ENCODE data around the gene TRIO. TPM values are rescaled to one million over a fixed set of nuclear protein-coding genes. Genes with fewer than 3 reads are reported as not detected.

The TRIO gene
- total RNA-seq, 1 experiment from 2014 or later, result 88.8 TPM

GRCh38 chr5:14495301-14495700 is 352.2 kb downstream of the TRIO start:
- TF ChIP-seq SOX15 (CRISPR knock-in tag; IDR thresholded peaks at IDR 0.05), result no peak
- TF ChIP-seq, protein P1, sequence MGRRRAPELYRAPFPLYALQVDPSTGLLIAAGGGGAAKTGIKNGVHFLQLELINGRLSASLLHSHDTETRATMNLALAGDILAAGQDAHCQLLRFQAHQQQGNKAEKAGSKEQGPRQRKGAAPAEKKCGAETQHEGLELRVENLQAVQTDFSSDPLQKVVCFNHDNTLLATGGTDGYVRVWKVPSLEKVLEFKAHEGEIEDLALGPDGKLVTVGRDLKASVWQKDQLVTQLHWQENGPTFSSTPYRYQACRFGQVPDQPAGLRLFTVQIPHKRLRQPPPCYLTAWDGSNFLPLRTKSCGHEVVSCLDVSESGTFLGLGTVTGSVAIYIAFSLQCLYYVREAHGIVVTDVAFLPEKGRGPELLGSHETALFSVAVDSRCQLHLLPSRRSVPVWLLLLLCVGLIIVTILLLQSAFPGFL (CRISPR knock-in tag; IDR thresholded peaks at IDR 0.05; ENCODE audit: borderline replicate concordance), result no peak
- TF ChIP-seq CREB1 (CRISPR knock-in tag; IDR thresholded peaks at IDR 0.05), result no peak
- TF ChIP-seq, protein P2, sequence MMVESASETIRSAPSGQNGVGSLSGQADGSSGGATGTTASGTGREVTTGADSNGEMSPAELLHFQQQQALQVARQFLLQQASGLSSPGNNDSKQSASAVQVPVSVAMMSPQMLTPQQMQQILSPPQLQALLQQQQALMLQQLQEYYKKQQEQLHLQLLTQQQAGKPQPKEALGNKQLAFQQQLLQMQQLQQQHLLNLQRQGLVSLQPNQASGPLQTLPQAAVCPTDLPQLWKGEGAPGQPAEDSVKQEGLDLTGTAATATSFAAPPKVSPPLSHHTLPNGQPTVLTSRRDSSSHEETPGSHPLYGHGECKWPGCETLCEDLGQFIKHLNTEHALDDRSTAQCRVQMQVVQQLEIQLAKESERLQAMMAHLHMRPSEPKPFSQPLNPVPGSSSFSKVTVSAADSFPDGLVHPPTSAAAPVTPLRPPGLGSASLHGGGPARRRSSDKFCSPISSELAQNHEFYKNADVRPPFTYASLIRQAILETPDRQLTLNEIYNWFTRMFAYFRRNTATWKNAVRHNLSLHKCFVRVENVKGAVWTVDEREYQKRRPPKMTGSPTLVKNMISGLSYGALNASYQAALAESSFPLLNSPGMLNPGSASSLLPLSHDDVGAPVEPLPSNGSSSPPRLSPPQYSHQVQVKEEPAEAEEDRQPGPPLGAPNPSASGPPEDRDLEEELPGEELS (CRISPR knock-in tag; IDR thresholded peaks at IDR 0.05), result no peak
- TF ChIP-seq, protein P3, sequence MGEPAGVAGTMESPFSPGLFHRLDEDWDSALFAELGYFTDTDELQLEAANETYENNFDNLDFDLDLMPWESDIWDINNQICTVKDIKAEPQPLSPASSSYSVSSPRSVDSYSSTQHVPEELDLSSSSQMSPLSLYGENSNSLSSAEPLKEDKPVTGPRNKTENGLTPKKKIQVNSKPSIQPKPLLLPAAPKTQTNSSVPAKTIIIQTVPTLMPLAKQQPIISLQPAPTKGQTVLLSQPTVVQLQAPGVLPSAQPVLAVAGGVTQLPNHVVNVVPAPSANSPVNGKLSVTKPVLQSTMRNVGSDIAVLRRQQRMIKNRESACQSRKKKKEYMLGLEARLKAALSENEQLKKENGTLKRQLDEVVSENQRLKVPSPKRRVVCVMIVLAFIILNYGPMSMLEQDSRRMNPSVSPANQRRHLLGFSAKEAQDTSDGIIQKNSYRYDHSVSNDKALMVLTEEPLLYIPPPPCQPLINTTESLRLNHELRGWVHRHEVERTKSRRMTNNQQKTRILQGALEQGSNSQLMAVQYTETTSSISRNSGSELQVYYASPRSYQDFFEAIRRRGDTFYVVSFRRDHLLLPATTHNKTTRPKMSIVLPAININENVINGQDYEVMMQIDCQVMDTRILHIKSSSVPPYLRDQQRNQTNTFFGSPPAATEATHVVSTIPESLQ (CRISPR knock-in tag; IDR thresholded peaks at IDR 0.05), result no peak
- TF ChIP-seq, protein P4, sequence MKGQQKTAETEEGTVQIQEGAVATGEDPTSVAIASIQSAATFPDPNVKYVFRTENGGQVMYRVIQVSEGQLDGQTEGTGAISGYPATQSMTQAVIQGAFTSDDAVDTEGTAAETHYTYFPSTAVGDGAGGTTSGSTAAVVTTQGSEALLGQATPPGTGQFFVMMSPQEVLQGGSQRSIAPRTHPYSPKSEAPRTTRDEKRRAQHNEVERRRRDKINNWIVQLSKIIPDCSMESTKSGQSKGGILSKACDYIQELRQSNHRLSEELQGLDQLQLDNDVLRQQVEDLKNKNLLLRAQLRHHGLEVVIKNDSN (CRISPR knock-in tag; IDR thresholded peaks at IDR 0.05), result no peak
- no peak for TF ChIP-seq ZNF396 (CRISPR knock-in tag; IDR thresholded peaks at IDR 0.05; ENCODE audit: borderline replicate concordance)
- TF ChIP-seq, protein P5, sequence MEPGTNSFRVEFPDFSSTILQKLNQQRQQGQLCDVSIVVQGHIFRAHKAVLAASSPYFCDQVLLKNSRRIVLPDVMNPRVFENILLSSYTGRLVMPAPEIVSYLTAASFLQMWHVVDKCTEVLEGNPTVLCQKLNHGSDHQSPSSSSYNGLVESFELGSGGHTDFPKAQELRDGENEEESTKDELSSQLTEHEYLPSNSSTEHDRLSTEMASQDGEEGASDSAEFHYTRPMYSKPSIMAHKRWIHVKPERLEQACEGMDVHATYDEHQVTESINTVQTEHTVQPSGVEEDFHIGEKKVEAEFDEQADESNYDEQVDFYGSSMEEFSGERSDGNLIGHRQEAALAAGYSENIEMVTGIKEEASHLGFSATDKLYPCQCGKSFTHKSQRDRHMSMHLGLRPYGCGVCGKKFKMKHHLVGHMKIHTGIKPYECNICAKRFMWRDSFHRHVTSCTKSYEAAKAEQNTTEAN (CRISPR knock-in tag; IDR thresholded peaks at IDR 0.05), result no peak
- TF ChIP-seq MYBL2 (CRISPR knock-in tag; IDR thresholded peaks at IDR 0.05), result no peak
- TF ChIP-seq ZNF263 (CRISPR knock-in tag; IDR thresholded peaks at IDR 0.05; ENCODE audit: low read depth), result no peak
- TF ChIP-seq GABPB1 (CRISPR knock-in tag; IDR thresholded peaks at IDR 0.05), result no peak
- TF ChIP-seq ZNF121 (CRISPR knock-in tag; IDR thresholded peaks at IDR 0.05), result no peak
- no peak for TF ChIP-seq RORB (CRISPR knock-in tag; IDR thresholded peaks at IDR 0.05)
- TF ChIP-seq ZNF219 (CRISPR knock-in tag; IDR thresholded peaks at IDR 0.05; ENCODE audit: borderline replicate concordance), result no peak
- TF ChIP-seq NR3C1 (CRISPR knock-in tag; conservative IDR thresholded peaks at IDR 0.05; ENCODE audit: low read depth), result no peak
- no peak for TF ChIP-seq NFE2L1 (CRISPR knock-in tag; IDR thresholded peaks at IDR 0.05)
- no peak for TF ChIP-seq NFATC4 (CRISPR knock-in tag; IDR thresholded peaks at IDR 0.05)
- TF ChIP-seq TP53 (CRISPR knock-in tag; IDR thresholded peaks at IDR 0.05), result no peak
- TF ChIP-seq GRHL2 (CRISPR knock-in tag; IDR thresholded peaks at IDR 0.05; ENCODE audit: insufficient replicate concordance, severe bottlenecking), result no peak
- Mint-ChIP-seq H3K36me3 (peaks cover 38% of the 10 kb centered on the region), H3K4me3 (no peak overlapping the region), H3K9me3 (no peaks in the 10 kb centered on the region), H3K27ac (no peak overlapping the region), H3K4me1 (no peaks in the 10 kb centered on the region), H3K27me3 (ENCODE audit: low read depth) (no peaks in the 10 kb centered on the region)
- CTCF ChIA-PET, result no interaction called here
- ATAC-seq (no peak), DNase-seq (ENCODE audit: low spot score) (no peak)
- POLR2A ChIA-PET, result no interaction called here

GRCh38 chr5:14497311-14497710 is 354.2 kb downstream of the TRIO start:
- no peak for ATAC-seq
- H3K36me3 Mint-ChIP-seq, result peaks cover 32% of the 10 kb centered on the region
- DNase-seq (ENCODE audit: low spot score), result no peak
- CTCF ChIA-PET, result no interaction called here
- H3K9me3 Mint-ChIP-seq, result no peaks in the 10 kb centered on the region
- H3K27ac Mint-ChIP-seq, result no peak overlapping the region
- POLR2A ChIA-PET, result no interaction called here
- no peak overlapping the region for H3K4me3 Mint-ChIP-seq
- no peaks in the 10 kb centered on the region for H3K27me3 Mint-ChIP-seq (ENCODE audit: low read depth)
- no peaks in the 10 kb centered on the region for H3K4me1 Mint-ChIP-seq
- TF ChIP-seq CREB1 (CRISPR knock-in tag; IDR thresholded peaks at IDR 0.05) (no peak), E2F5 (CRISPR knock-in tag; IDR thresholded peaks at IDR 0.05) (no peak), IRF1 (CRISPR knock-in tag; IDR thresholded peaks at IDR 0.05) (no peak), ZNF219 (CRISPR knock-in tag; IDR thresholded peaks at IDR 0.05; ENCODE audit: borderline replicate concordance) (no peak), ZSCAN18 (CRISPR knock-in tag; IDR thresholded peaks at IDR 0.05) (no peak), NR3C1 (CRISPR knock-in tag; conservative IDR thresholded peaks at IDR 0.05; ENCODE audit: low read depth) (no peak), TEAD4 (CRISPR knock-in tag; IDR thresholded peaks at IDR 0.05) (no peak), CBFB (CRISPR knock-in tag; IDR thresholded peaks at IDR 0.05; ENCODE audit: low read depth) (no peak), KAT7 (CRISPR knock-in tag; IDR thresholded peaks at IDR 0.05; ENCODE audit: borderline replicate concordance) (no peak), TP53 (CRISPR knock-in tag; IDR thresholded peaks at IDR 0.05) (no peak)
- TF ChIP-seq, protein P6, sequence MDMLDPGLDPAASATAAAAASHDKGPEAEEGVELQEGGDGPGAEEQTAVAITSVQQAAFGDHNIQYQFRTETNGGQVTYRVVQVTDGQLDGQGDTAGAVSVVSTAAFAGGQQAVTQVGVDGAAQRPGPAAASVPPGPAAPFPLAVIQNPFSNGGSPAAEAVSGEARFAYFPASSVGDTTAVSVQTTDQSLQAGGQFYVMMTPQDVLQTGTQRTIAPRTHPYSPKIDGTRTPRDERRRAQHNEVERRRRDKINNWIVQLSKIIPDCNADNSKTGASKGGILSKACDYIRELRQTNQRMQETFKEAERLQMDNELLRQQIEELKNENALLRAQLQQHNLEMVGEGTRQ (CRISPR knock-in tag; IDR thresholded peaks at IDR 0.05), result no peak
